SJSA1 (cell line): ENCODE data around the gene SLC25A13. TPM values are rescaled to one million over a fixed set of nuclear protein-coding genes. Genes with fewer than 3 reads are reported as not detected.
"Not testable (repeated sequence)": the region's sequence is repeated elsewhere in the genome, so short reads cannot be mapped to it uniquely, and the experiment has no call there.

ENCODE experiments used
- DNase-seq, 2 experiments: peaks; one replicate each; pipeline ENCODE4 v3.0.0-alpha.2; 2015 to 2020; ENCODE audit warnings: low spot score in 2 of 2, low read depth in 1 of 2
- H3K27ac ChIP-seq: fragments of 250-450 bp; sonication (Bioruptor Pico); 2 replicates; pipeline ENCODE4 v1.5.1; 2020; ENCODE audit warnings: mild to moderate bottlenecking, moderate library complexity
- H3K27me3 ChIP-seq: fragments of 250-450 bp; sonication (Bioruptor Pico); replicated peaks from 2 replicates; pipeline ENCODE4 v1.5.1; 2020; ENCODE audit warnings: mild to moderate bottlenecking, moderate library complexity
- H3K36me3 ChIP-seq: fragments of 250-450 bp; sonication (Bioruptor Pico); 2 replicates; pipeline ENCODE4 v1.5.1; 2020; ENCODE audit warnings: mild to moderate bottlenecking
- H3K4me1 ChIP-seq: fragments of 250-450 bp; sonication (Bioruptor Pico); replicated peaks from 2 replicates; pipeline ENCODE4 v1.6.1; 2021; ENCODE audit warnings: mild to moderate bottlenecking
- H3K4me3 ChIP-seq: fragments of 250-450 bp; sonication (Bioruptor Pico); 2 replicates; pipeline ENCODE4 v1.5.1; 2020; ENCODE audit warnings: mild to moderate bottlenecking
- H3K9me3 ChIP-seq: fragments of 250-450 bp; sonication (Bioruptor Pico); replicated peaks from 2 replicates; pipeline ENCODE4 v1.5.1; 2020; ENCODE audit warnings: mild to moderate bottlenecking
- total RNA-seq: library from RNA; depleted of rRNA; stranded (reverse); fragments of >200 nt; shearing (Covaris generic); gene quantifications from 2 replicates; pipeline ENCODE4 v1.2.3, GENCODE V29; 2014; rRNA removed

The SLC25A13 gene
- total RNA-seq = 48.2 and 78.1 TPM in 2 replicates

DNA sequence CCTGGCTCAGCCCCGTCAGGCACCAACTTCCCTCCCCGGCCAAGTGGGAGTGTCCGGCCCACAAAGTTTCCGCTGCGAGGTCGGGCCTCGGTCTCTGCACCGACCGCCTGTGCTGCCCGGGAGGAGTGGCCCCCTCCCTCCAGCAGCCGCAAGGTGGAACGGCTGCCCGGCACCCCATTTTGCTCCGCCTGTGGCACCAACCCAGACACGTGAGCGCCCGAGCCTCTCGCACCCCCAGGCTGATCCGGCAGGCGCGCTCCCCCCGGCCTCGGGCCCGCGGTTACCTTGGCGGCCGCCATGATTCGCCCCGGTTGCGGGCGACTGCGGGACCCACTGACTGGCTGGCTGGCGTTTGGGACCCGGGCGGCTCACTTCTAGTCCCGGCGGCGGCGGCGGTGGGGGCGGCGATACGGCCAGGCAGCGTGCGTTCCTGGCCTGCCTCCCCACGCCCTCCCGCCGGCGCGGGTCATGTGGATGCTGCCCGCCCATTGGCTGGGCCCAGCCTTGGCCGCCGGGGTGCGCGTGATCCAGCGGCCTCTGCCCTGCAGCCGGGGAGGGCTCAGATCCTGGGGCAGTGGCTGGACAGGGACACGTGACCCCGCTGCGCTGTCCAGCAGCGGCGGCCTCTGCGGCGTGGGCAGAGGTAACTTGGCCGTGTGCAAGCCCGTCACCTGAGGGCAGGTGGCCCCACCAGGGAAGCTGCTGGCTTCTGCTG, at the start of gene SLC25A13:
Gene SLC25A13 (minus strand): TSS at position 441 of the 715 bp plus-strand sequence. CDS start 142 bp downstream, at position 299.
- Histone ChIP-seq H3K9me3 (no peaks in the 10 kb centered on the region), H3K4me1 (peaks cover 11% of the 10 kb centered on the region), H3K27me3 (no peaks in the 10 kb centered on the region), H3K36me3 (peaks cover 10% of the 10 kb centered on the region), H3K4me3 (peak within 1 kb of the TSS; percentile 77), H3K27ac (peak within 1 kb of the TSS; percentile 70)
- peak; percentile 86 to 89 for DNase-seq

GRCh38 chr7:96365916-96366315, 44.0 kb upstream of the SLC25A13 start:
- H3K36me3 ChIP-seq, H3K4me3 ChIP-seq, H3K4me1 ChIP-seq, H3K9me3 ChIP-seq, DNase-seq, H3K27me3 ChIP-seq, H3K27ac ChIP-seq: not testable (repeated sequence)

DNA sequence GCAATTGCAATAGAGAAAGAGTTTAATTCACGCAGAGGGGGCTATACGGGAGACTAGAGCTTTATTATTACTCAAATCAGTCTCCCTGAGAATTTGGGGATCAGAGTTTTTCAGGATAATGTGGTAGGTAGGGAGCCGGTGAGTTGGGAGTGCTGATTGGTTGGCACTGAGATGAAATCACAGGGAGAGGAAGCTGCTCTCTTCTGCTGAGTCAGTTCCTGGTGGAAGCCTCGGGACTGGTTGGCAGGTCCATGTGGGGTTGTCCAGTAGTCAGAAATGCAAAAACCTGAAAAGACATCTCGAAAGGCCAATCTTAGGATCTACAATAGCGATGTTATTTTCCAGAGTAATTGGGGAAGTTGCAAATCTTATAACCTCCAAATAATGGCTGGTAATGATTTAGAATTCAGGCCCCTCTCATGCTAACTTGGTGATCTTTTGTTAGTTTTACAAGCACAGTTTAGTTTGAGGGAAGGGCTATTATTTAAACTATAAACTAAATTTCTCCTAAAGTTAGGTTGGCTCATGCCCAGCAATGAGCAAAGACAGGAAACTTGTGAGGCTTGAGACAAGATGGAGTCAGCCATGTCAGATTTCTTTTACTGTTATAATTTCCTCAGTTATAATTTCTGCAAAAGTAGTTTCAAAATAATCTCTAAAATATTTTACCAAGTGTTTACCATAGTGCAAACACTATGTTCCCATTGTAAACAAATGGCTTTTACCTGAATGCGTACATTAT, 39.4 kb upstream of the SLC25A13 start:
- Histone ChIP-seq H3K27ac (no peak overlapping the region), H3K36me3 (no peaks in the 10 kb centered on the region), H3K27me3 (no peaks in the 10 kb centered on the region), H3K4me1 (no peaks in the 10 kb centered on the region), H3K4me3 (no peak overlapping the region), H3K9me3 (no peaks in the 10 kb centered on the region)
- DNase-seq = no peak

- Histone ChIP-seq H3K4me1 (no peaks in the 10 kb centered on the region), H3K27ac (no peak overlapping the region), H3K4me3 (no peak overlapping the region), H3K9me3 (no peaks in the 10 kb centered on the region), H3K27me3 (no peaks in the 10 kb centered on the region), H3K36me3 (no peaks in the 10 kb centered on the region)
- DNase-seq = no peak
Measured at GRCh38 chr7:96359876-96360275, 38.0 kb upstream of the SLC25A13 start.

DNA sequence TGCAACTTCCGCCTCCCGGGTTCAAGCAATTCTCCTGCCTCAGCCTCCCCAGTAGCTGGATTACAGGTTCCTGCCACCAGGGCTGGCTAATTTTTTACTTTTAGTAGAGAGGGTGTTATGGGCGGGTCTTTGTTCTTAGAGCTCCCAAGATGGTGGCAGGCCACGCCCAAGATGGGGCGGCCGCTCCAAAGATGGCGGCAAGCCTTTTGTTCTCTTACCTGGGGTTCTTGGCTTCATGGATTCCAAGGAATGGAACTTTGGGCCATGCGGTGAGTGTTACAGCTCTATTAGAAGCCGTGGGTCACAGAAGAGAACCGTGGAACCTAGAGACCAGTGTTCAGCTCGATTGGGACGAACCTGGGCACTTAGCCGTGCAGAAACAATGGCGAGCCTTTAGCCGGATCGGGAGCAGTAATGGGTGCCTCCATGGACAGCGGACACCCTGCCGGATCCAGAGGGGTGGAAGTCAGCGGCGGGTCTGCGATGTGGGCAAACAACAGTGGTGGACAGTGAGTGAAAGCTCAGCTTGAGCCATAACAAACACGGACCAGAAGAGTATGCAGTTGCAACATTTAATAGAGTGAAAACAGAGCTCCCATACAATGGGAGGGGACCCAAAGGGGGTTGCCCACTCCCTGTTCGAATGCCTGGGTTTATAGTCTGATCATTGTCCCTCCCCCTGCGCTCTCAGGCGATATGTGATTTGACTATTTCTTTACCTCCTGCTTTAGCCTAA, 36.5 kb upstream of the SLC25A13 start:
- not testable (repeated sequence) for DNase-seq, H3K4me1 ChIP-seq, H3K27me3 ChIP-seq, H3K36me3 ChIP-seq, H3K9me3 ChIP-seq, H3K27ac ChIP-seq, H3K4me3 ChIP-seq

- H3K27ac ChIP-seq = no peak overlapping the region
- no peaks in the 10 kb centered on the region; the same call in 1 of the 2 replicates for H3K27me3 ChIP-seq
- H3K9me3 ChIP-seq = no peaks in the 10 kb centered on the region
- DNase-seq = no peak
- H3K36me3 ChIP-seq = no peaks in the 10 kb centered on the region
- H3K4me1 ChIP-seq = no peaks in the 10 kb centered on the region
- no peak overlapping the region for H3K4me3 ChIP-seq
Measured at GRCh38 chr7:96355990-96356506, 34.1 kb upstream of the SLC25A13 start.

GRCh38 chr7:96354881-96355280, 33.0 kb upstream of the SLC25A13 start:
- no peaks in the 10 kb centered on the region for H3K9me3 ChIP-seq
- no peaks in the 10 kb centered on the region for H3K36me3 ChIP-seq
- H3K4me3 ChIP-seq = no peak overlapping the region
- H3K4me1 ChIP-seq = no peaks in the 10 kb centered on the region
- H3K27ac ChIP-seq = no peak overlapping the region
- no peak for DNase-seq
- no peaks in the 10 kb centered on the region; the same call in 1 of the 2 replicates for H3K27me3 ChIP-seq

DNA sequence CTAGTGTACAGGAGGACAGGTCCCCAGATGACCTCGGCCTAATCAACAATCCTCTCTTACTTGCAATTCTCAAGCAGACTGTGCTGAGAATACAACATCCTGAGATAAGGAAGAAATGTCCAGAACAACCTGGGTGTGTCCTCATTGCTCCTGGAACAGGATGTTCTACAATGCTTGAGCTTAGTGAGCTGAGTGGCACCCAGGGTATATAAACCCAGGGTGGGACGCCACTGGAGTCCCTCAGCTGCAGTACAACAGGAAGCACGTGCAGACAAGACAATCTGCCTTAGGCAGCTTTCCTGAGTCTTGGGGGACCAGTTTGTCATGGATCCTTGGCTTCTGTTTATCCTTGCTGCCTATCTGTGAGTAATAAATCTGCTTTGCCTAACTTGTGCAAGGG, 27.7 kb upstream of the SLC25A13 start:
- no peaks in the 10 kb centered on the region; the same call in 1 of the 2 replicates for H3K27me3 ChIP-seq
- no peaks in the 10 kb centered on the region for H3K36me3 ChIP-seq
- H3K4me1 ChIP-seq = no peaks in the 10 kb centered on the region
- no peak overlapping the region for H3K4me3 ChIP-seq
- no peaks in the 10 kb centered on the region for H3K9me3 ChIP-seq
- no peak overlapping the region for H3K27ac ChIP-seq
- no peak for DNase-seq

- no peaks in the 10 kb centered on the region for H3K36me3 ChIP-seq
- no peaks in the 10 kb centered on the region; the same call in 1 of the 2 replicates for H3K27me3 ChIP-seq
- H3K4me3 ChIP-seq = no peak overlapping the region
- H3K27ac ChIP-seq = no peak overlapping the region
- H3K9me3 ChIP-seq = no peaks in the 10 kb centered on the region
- no peaks in the 10 kb centered on the region for H3K4me1 ChIP-seq
- no peak for DNase-seq
Measured at GRCh38 chr7:96347471-96347870, 25.6 kb upstream of the SLC25A13 start.

DNA sequence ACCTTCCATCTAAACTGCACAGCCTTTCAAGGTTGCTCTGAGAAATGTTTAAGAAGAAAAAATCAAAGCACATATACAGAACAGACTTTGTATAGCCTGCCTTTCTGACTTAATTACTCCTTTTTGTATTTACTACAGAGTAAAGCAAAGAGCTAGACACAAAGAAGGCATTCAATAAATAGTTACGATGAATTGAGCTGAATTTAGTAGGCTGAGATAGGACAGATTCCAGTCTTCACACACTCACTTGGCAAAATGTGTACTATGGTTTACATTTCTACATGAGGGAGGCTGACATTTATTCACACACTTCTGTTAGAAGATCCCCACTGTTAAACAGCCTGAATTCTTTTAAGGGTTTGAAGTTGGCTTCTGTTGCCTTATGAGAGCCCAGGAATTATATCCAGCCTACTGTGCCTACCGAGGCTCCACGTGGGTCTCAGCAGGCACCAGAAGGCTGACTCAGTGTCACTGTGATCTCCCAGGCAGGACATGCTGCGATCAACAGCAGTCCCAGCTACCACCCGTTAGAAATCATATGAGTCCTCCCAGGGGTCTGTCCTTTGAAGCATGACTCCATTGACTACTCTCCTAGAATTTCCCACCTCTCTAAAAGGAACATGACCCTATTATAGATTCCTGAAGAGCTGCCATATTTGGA, 24.5 kb upstream of the SLC25A13 start:
- no peak for DNase-seq
- Histone ChIP-seq H3K9me3 (no peaks in the 10 kb centered on the region), H3K27ac (no peak overlapping the region), H3K27me3 (no peaks in the 10 kb centered on the region; the same call in 1 of the 2 replicates), H3K4me3 (no peak overlapping the region), H3K4me1 (no peaks in the 10 kb centered on the region), H3K36me3 (no peaks in the 10 kb centered on the region)

- Histone ChIP-seq H3K4me1 (no peaks in the 10 kb centered on the region), H3K27me3 (no peaks in the 10 kb centered on the region; the same call in 1 of the 2 replicates), H3K27ac (no peak overlapping the region), H3K36me3 (no peaks in the 10 kb centered on the region), H3K9me3 (no peaks in the 10 kb centered on the region), H3K4me3 (no peak overlapping the region)
- no peak for DNase-seq
Measured at GRCh38 chr7:96344236-96344635, 22.3 kb upstream of the SLC25A13 start.

- no peak for DNase-seq
- no peaks in the 10 kb centered on the region for H3K9me3 ChIP-seq
- H3K27ac ChIP-seq = no peak overlapping the region
- H3K27me3 ChIP-seq = no peaks in the 10 kb centered on the region; the same call in 1 of the 2 replicates
- no peak overlapping the region for H3K4me3 ChIP-seq
- no peaks in the 10 kb centered on the region for H3K36me3 ChIP-seq
- no peaks in the 10 kb centered on the region for H3K4me1 ChIP-seq
Measured at GRCh38 chr7:96342049-96342448, 20.2 kb upstream of the SLC25A13 start.

DNA sequence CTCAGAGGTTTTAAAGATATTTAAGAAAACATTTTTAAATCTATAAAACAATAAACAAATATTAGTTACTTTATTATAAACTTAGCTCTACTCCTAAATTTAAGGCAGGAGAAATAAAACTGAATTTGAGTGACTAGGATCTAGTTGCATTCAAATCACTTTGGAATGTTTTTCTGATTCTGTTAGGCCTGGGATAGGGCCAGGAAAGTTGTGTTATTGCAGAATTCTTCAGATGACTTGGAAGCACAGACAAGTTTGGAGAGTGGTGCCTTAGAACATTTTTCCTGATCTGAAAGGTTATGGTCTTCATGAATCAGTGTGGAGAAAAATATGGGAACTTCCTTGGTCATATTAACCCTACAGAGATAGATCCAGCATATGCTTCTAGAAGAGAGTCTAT, 15.6 kb upstream of the SLC25A13 start:
- no peak for DNase-seq
- no peak overlapping the region for H3K4me3 ChIP-seq

More for the DNA sequence above, 15.6 kb upstream of the SLC25A13 start:
- no peaks in the 10 kb centered on the region for H3K4me1 ChIP-seq
- H3K27me3 ChIP-seq = no peaks in the 10 kb centered on the region; the same call in 1 of the 2 replicates
- H3K9me3 ChIP-seq = no peaks in the 10 kb centered on the region
- no peak overlapping the region for H3K27ac ChIP-seq
- H3K36me3 ChIP-seq = no peaks in the 10 kb centered on the region
